ENCODE results near the gene FAM89B. TPM values are rescaled to one million over a fixed set of nuclear protein-coding genes. Genes with fewer than 3 reads are reported as not detected.

The FAM89B gene
- total RNA-seq, 1 donor from 2014 or later, result 56.1 TPM

DNA sequence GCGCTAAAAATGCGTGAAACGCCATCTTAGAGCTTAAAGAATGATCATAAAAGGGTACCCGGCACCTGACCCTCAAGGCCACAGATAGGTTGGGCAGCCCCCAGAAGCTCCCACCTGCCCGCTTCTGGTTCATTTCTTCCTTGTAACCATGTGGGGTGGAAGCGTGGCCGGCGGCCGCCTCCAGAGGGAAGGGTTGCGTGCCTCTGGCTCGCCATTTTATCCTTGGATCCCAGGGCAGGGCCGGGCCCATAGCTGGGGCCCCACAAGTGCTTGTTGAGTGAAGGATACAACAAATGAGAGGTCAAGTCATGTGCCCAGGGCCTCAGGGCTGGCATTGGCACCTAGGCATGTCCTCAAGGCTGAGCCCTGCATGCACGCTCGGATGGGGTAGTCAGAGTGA, 49.1 kb downstream of the FAM89B start:
- Mint-ChIP-seq H3K4me3 (no peak overlapping the region), H3K36me3 (no peaks in the 10 kb centered on the region), H3K27ac (no peak overlapping the region), H3K27me3 (no peaks in the 10 kb centered on the region), H3K4me1 (ENCODE audit: unreplicated experiment) (peaks cover 5% of the 10 kb centered on the region), H3K9me3 (no peaks in the 10 kb centered on the region)
- DNase-seq (ENCODE audit: extremely low spot score, unreplicated experiment), result no peak
- TF ChIP-seq, protein P1, sequence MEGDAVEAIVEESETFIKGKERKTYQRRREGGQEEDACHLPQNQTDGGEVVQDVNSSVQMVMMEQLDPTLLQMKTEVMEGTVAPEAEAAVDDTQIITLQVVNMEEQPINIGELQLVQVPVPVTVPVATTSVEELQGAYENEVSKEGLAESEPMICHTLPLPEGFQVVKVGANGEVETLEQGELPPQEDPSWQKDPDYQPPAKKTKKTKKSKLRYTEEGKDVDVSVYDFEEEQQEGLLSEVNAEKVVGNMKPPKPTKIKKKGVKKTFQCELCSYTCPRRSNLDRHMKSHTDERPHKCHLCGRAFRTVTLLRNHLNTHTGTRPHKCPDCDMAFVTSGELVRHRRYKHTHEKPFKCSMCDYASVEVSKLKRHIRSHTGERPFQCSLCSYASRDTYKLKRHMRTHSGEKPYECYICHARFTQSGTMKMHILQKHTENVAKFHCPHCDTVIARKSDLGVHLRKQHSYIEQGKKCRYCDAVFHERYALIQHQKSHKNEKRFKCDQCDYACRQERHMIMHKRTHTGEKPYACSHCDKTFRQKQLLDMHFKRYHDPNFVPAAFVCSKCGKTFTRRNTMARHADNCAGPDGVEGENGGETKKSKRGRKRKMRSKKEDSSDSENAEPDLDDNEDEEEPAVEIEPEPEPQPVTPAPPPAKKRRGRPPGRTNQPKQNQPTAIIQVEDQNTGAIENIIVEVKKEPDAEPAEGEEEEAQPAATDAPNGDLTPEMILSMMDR (conservative IDR thresholded peaks at IDR 0.05), result no peak

GRCh38 chr11:65622011-65622410, 49.7 kb downstream of the FAM89B start:
- no peaks in the 10 kb centered on the region for H3K36me3 Mint-ChIP-seq
- no peaks in the 10 kb centered on the region for H3K27me3 Mint-ChIP-seq
- no peak for DNase-seq (ENCODE audit: extremely low spot score, unreplicated experiment)
- no peaks in the 10 kb centered on the region for H3K9me3 Mint-ChIP-seq
- H3K27ac Mint-ChIP-seq, result no peak overlapping the region
- TF ChIP-seq, protein P1 (conservative IDR thresholded peaks at IDR 0.05), result no peak
- H3K4me3 Mint-ChIP-seq, result no peak overlapping the region
- no peaks in the 10 kb centered on the region for H3K4me1 Mint-ChIP-seq (ENCODE audit: unreplicated experiment)

- Mint-ChIP-seq H3K27ac (no peak overlapping the region), H3K9me3 (no peaks in the 10 kb centered on the region), H3K4me3 (no peak overlapping the region), H3K4me1 (ENCODE audit: unreplicated experiment) (no peaks in the 10 kb centered on the region), H3K27me3 (no peaks in the 10 kb centered on the region), H3K36me3 (no peaks in the 10 kb centered on the region)
- TF ChIP-seq, protein P1 (conservative IDR thresholded peaks at IDR 0.05), result no peak
- no peak for DNase-seq (ENCODE audit: extremely low spot score, unreplicated experiment)
Observed at GRCh38 chr11:65623177-65623576, 50.8 kb downstream of the FAM89B start.

Other genes with a start within 250 kb of the FAM89B start
- gene DPF2, start 238.7 kb upstream of the FAM89B start, total RNA-seq (ENCODE audit: low replicate concordance), result 64.7 and 85.5 TPM in 2 replicates
- 1.2 and 1.3 TPM in 2 replicates for gene TIGD3, start 217.8 kb upstream of the FAM89B start, total RNA-seq (ENCODE audit: low replicate concordance)
- 1.9 and 5.6 TPM in 2 replicates for gene SLC25A45, start 189.9 kb upstream of the FAM89B start, total RNA-seq (ENCODE audit: low replicate concordance)
- gene FRMD8, start 185.9 kb upstream of the FAM89B start, total RNA-seq (ENCODE audit: low replicate concordance), result 35.0 and 41.8 TPM in 2 replicates
- 229 and 395 TPM in 2 replicates for gene NEAT1, start 149.7 kb upstream of the FAM89B start, total RNA-seq (ENCODE audit: low replicate concordance)
- gene MALAT1, start 73.5 kb upstream of the FAM89B start, total RNA-seq (ENCODE audit: low replicate concordance), result 4,133 and 6,276 TPM in 2 replicates
- gene SCYL1, start 47.5 kb upstream of the FAM89B start, total RNA-seq (ENCODE audit: low replicate concordance), result 79.4 and 80.4 TPM in 2 replicates
- 71.8 and 74.1 TPM in 2 replicates for gene LTBP3, start 14.2 kb upstream of the FAM89B start, total RNA-seq (ENCODE audit: low replicate concordance)
- 32.2 and 33.9 TPM in 2 replicates for gene ZNRD2, start 2.1 kb upstream of the FAM89B start, total RNA-seq (ENCODE audit: low replicate concordance)
- 10.9 and 14.7 TPM in 2 replicates for gene EHBP1L1, start 3.5 kb downstream of the FAM89B start, total RNA-seq (ENCODE audit: low replicate concordance)
- gene KCNK7, start 23.3 kb downstream of the FAM89B start, total RNA-seq (ENCODE audit: low replicate concordance), result 0.36 and 1.1 TPM in 2 replicates
- 56.7 and 61.9 TPM in 2 replicates for gene MAP3K11, start 41.7 kb downstream of the FAM89B start, total RNA-seq (ENCODE audit: low replicate concordance)
- gene PCNX3, start 43.2 kb downstream of the FAM89B start, total RNA-seq (ENCODE audit: low replicate concordance), result 44.9 and 49.2 TPM in 2 replicates
- 26.5 and 26.8 TPM in 2 replicates for gene SIPA1, start 65.6 kb downstream of the FAM89B start, total RNA-seq (ENCODE audit: low replicate concordance)
- 64.8 and 80.0 TPM in 2 replicates for gene RELA, start 90.4 kb downstream of the FAM89B start, total RNA-seq (ENCODE audit: low replicate concordance)
- 61.7 and 77.6 TPM in 2 replicates for gene KAT5, start 139.7 kb downstream of the FAM89B start, total RNA-seq (ENCODE audit: low replicate concordance)
- gene RNASEH2C, start 148.3 kb downstream of the FAM89B start, total RNA-seq (ENCODE audit: low replicate concordance), result 51.7 and 69.4 TPM in 2 replicates
- 16.6 and 38.9 TPM in 2 replicates for gene AP5B1, start 208.4 kb downstream of the FAM89B start, total RNA-seq (ENCODE audit: low replicate concordance)
- gene OVOL1, start 214.5 kb downstream of the FAM89B start, total RNA-seq (ENCODE audit: low replicate concordance), result 7.7 and 39.8 TPM in 2 replicates

Data from type B pancreatic cell (in vitro differentiated cells).